Lower leg skin (tissue), 4 donors: ENCODE data around the gene KIF14. TPM values are rescaled to one million over a fixed set of nuclear protein-coding genes. Genes with fewer than 3 reads are reported as not detected.

Experiments used
- DNase-seq, 2 donors: peaks; one replicate each; pipeline ENCODE4 v3.0.0-alpha.2; 2019; ENCODE audit warnings: low spot score in 2 of 2
- H3K4me3 ChIP-seq: fragments of 200-600 bp; sonication (generic); 2 replicates; pipeline ENCODE4 v1.5.1; 2017; ENCODE audit warnings: mild to moderate bottlenecking, low read depth; ENCODE audit not compliant: poor library complexity, severe bottlenecking
- POLR2A ChIP-seq, 2 donors: fragments of 450-650 bp; IDR thresholded peaks; one replicate each; pipeline ENCODE4 v1.6.1; 2016 to 2017; ENCODE audit warnings: antibody characterized with exemption in 2 of 2, mild to moderate bottlenecking in 1 of 2, moderate library complexity in 1 of 2
- WGBS, 2 donors: methylation state at CpG; one replicate each; pipeline ENCODE4 v1.1.5; 2018; 5-methylcytosine and 5-hydroxymethylcytosine counted together
- intact Hi-C: fragments of 100-400 bp; cut with DNase I; formaldehyde crosslinking; loops from one replicate; pipeline ENCODE4 v1.15.0; 2023; ENCODE audit warnings: low total_unique reads
- total RNA-seq, 4 donors: library from RNA; depleted of rRNA; stranded (reverse); fragments of >200 nt; gene quantifications; one replicate each; pipeline ENCODE4 v1.1.0, GENCODE V29; 2016
- TF ChIP-seq, protein P1 (sequence below), 3 donors: fragments of 450-650 bp; IDR thresholded peaks; one replicate each; pipeline ENCODE4 v1.5.1; 2016; ENCODE audit warnings: antibody characterized with exemption in 3 of 3, mild to moderate bottlenecking in 3 of 3, moderate library complexity in 2 of 3

Gene KIF14
- total RNA-seq, 4 donors from 2014 or later: 0.37 to 1.1 (median 0.61) TPM

DNA sequence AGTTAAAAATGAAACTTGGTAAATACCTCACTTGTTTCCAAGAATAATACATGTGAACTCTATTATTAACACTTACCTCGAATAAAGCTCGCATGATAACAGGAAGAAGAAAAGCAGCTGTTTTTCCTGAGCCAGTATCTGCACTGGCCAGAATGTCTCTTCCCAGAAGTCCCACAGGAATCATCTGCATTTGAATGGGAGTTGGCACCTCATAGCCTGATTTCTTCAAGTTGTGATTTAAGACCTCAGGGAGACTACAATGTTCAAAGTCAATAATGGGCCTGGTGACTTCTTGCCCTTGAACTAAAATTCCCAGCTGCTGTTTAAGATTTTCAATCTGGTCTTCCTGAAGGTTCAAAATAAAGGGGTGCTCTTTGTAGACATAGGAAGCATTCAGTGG, 45.3 kb upstream of the KIF14 start:
- intact Hi-C loops: no loop called here

DNA sequence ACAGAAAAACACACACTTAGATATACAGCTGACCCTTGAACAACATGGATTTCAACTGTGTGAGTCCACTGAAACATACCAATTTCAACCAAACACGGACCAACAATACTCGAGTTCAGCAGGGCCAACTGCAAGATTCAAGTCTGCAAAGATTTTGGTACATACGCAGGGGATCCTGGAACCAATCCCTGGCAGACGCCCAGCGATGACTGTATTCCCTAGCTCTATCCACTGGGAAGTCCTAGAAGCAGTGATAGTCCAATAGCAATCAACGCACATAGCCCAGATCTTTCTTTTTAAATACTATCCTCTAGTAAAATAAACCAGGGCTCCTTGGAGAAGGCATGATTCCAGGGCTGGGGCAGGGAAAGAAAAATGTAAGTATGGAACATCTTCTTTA, 40.2 kb upstream of the KIF14 start:
- DNase-seq: no peak
- WGBS, 2 donors: 86% methylated on average over 6 of the region's 6 CpGs
- TF ChIP-seq, protein P1, sequence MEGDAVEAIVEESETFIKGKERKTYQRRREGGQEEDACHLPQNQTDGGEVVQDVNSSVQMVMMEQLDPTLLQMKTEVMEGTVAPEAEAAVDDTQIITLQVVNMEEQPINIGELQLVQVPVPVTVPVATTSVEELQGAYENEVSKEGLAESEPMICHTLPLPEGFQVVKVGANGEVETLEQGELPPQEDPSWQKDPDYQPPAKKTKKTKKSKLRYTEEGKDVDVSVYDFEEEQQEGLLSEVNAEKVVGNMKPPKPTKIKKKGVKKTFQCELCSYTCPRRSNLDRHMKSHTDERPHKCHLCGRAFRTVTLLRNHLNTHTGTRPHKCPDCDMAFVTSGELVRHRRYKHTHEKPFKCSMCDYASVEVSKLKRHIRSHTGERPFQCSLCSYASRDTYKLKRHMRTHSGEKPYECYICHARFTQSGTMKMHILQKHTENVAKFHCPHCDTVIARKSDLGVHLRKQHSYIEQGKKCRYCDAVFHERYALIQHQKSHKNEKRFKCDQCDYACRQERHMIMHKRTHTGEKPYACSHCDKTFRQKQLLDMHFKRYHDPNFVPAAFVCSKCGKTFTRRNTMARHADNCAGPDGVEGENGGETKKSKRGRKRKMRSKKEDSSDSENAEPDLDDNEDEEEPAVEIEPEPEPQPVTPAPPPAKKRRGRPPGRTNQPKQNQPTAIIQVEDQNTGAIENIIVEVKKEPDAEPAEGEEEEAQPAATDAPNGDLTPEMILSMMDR (IDR thresholded peaks at IDR 0.05): no peak
- TF ChIP-seq POLR2A (IDR thresholded peaks at IDR 0.05): no peak
- intact Hi-C loops: no loop called here
- no peak overlapping the region for H3K4me3 ChIP-seq

More for the DNA sequence above, 45.3 kb upstream of the KIF14 start:
- 12 to 23% methylated on average over 2 of the region's 2 CpGs for WGBS, 2 donors
- DNase-seq: no peak
- no peak for TF ChIP-seq POLR2A (IDR thresholded peaks at IDR 0.05)
- TF ChIP-seq, protein P1 (IDR thresholded peaks at IDR 0.05): no peak
- no peak overlapping the region for H3K4me3 ChIP-seq

DNA sequence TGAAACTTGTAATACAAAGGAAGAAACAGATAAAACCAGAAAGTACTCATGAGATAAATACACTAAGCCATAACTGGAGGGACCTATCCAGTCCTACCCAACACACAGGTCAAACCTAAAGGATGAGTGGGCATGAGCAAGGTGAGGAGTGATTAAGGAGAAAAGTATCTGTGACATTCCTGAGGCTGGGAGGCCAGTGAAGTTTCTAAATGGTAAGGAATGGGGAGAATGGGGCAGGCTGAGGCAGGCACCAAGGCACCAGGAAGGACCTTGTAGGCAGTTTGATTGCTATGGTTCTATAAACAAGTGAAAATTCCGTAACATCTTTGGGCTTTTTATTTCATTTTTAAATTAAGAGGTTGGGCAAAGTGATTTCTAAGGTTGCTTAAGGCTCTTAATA, 38.7 kb upstream of the KIF14 start:
- TF ChIP-seq POLR2A (IDR thresholded peaks at IDR 0.05): no peak
- TF ChIP-seq, protein P1 (IDR thresholded peaks at IDR 0.05): no peak
- intact Hi-C loops: no loop called here
- WGBS, 2 donors: 77 to 100% methylated on average over 1 of the region's 1 CpG
- no peak overlapping the region for H3K4me3 ChIP-seq
- no peak for DNase-seq

DNA sequence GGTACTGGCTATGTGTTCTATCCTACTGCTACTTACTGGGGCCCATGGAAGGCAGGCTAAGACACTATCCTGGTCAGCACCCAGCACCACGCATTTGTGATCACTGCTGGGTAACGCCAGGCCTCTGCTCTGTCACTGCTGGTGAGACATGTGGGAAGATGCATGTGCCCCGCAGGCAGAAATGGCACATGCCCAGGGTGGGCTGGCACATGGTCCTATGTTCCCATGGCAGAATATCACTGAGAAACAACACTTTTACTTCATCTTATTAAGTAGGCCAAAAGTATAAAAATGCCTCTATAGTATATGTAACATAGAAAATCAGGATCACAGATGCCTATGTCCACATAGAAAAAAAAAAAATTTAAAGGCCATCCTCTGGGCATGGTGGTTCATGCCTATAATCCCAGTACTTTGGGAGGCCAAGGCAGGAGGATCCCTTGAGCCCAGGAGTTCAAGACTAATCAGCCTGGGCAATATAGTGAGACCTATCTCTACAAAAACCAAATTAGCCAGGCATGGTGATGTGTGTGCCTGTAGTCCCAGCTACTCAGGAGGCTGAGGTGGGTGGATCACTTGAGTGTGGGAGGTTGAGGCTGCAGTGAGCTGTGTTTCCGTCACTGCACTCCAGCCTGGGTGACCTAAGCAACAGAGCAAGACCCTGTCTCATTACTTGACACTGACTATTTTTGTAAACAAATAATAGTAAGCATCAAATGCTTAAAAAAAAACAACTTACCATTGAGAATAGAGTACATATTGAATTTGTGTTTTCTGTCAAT, 37.7 kb upstream of the KIF14 start:
- DNase-seq: no peak
- intact Hi-C loops: no loop called here
- WGBS, 2 donors: 93 to 94% methylated on average over 4 of the region's 4 CpGs
- TF ChIP-seq, protein P1 (IDR thresholded peaks at IDR 0.05): no peak
- no peak for TF ChIP-seq POLR2A (IDR thresholded peaks at IDR 0.05)
- no peak overlapping the region for H3K4me3 ChIP-seq

DNA sequence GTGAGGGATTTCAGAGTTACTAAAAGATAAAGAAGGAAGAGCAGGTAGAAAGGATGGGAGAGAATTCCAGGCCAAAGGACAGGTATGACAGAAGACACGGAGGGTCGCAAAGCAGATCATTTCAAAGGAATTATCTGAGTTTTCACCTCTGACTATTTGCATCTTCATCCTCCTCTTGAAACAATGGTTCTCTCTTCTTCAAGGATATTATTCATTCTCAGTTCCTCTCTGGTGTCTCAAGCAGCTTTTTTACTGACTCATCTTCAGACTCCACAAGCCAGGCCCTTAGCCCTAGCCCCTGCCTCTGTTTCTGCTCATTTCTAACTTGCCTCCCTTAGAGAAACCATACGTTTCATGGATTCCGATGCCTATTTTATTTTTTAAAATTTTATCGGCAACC, 34.1 kb upstream of the KIF14 start:
- no peak for DNase-seq
- WGBS, 2 donors: 94 to 98% methylated on average over 5 of the region's 5 CpGs
- no peak overlapping the region for H3K4me3 ChIP-seq
- intact Hi-C loops: no loop called here
- TF ChIP-seq, protein P1 (IDR thresholded peaks at IDR 0.05): no peak
- no peak for TF ChIP-seq POLR2A (IDR thresholded peaks at IDR 0.05)
